ENCODE data around the gene SESN1.
A peak's percentile ranks its signal among the peaks of the same experiment; 100 is the strongest.
"Not testable (repeated sequence)": the region's sequence is repeated elsewhere in the genome, so short reads cannot be mapped to it uniquely, and the experiment has no call there.

Gene SESN1

GRCh38 chr6:109093732-109094415, 772 bp downstream of the SESN1 start:
- DNase-seq = no peak

GRCh38 chr6:109092074-109092473, 2.6 kb downstream of the SESN1 start:
- DNase-seq = no peak

GRCh38 chr6:109091314-109092024, 3.2 kb downstream of the SESN1 start:
- no peak for DNase-seq

GRCh38 chr6:109088995-109089394, 5.7 kb downstream of the SESN1 start:
- no peak for DNase-seq

- no peak for DNase-seq
Measured at GRCh38 chr6:109087661-109088264, 6.9 kb downstream of the SESN1 start.

- DNase-seq = not testable (repeated sequence)
Measured at GRCh38 chr6:109084146-109084545, 10.5 kb downstream of the SESN1 start.

- no peak for DNase-seq
Measured at GRCh38 chr6:109083657-109084056, 11.0 kb downstream of the SESN1 start.

GRCh38 chr6:109082188-109082577, 12.5 kb downstream of the SESN1 start:
- DNase-seq = no peak

GRCh38 chr6:109081516-109082187, 13.0 kb downstream of the SESN1 start:
- no peak for DNase-seq

GRCh38 chr6:109081026-109081425, 13.6 kb downstream of the SESN1 start:
- no peak for DNase-seq

- DNase-seq = no peak
Measured at GRCh38 chr6:109079981-109080380, 14.7 kb downstream of the SESN1 start.

GRCh38 chr6:109076377-109076776, 18.3 kb downstream of the SESN1 start:
- DNase-seq = no peak

- no peak for DNase-seq
Measured at GRCh38 chr6:109075934-109076333, 18.7 kb downstream of the SESN1 start.

- DNase-seq = no peak
Measured at GRCh38 chr6:109074133-109074415, 20.6 kb downstream of the SESN1 start.

- DNase-seq = peak; percentile 46
Measured at GRCh38 chr6:109073344-109074132, 21.1 kb downstream of the SESN1 start.

- no peak for DNase-seq
Measured at GRCh38 chr6:109071125-109071917, 23.3 kb downstream of the SESN1 start.

GRCh38 chr6:109069746-109070145, 24.9 kb downstream of the SESN1 start:
- DNase-seq = no peak

- DNase-seq = no peak
Measured at GRCh38 chr6:109062767-109063352, 31.8 kb downstream of the SESN1 start.

- no peak for DNase-seq
Measured at GRCh38 chr6:109062216-109062615, 32.4 kb downstream of the SESN1 start.

GRCh38 chr6:109060571-109060970, 34.1 kb downstream of the SESN1 start:
- DNase-seq = no peak

- DNase-seq = no peak
Measured at GRCh38 chr6:109059571-109060021, 35.0 kb downstream of the SESN1 start.

GRCh38 chr6:109059153-109059552, 35.5 kb downstream of the SESN1 start:
- no peak for DNase-seq

All from activated CD4-positive, alpha-beta T cell treated with anti-CD3 and anti-CD28 coated beads for 48 hours (primary cell).